Duodenal mucosa (tissue), 2 donors: ENCODE data around the gene SMAD1.
"Not testable (repeated sequence)": the region's sequence is repeated elsewhere in the genome, so short reads cannot be mapped to it uniquely, and the experiment has no call there.

ENCODE experiments used
- H3K27ac ChIP-seq: one replicate; pipeline ENCODE4 v1.7.0; 2013; ENCODE audit warnings: low read depth, low read length
- H3K27me3 ChIP-seq, 2 donors: one replicate each; pipeline ENCODE4 v1.7.0; 2013; ENCODE audit warnings: low read length in 2 of 2, control low read depth in 1 of 2; ENCODE audit not compliant: insufficient read depth in 2 of 2, control insufficient read depth in 1 of 2
- H3K36me3 ChIP-seq, 2 donors: one replicate each; pipeline ENCODE4 v1.7.0; 2013; ENCODE audit warnings: low read length in 2 of 2, control low read depth in 1 of 2; ENCODE audit not compliant: insufficient read depth in 2 of 2, control insufficient read depth in 1 of 2
- H3K4me1 ChIP-seq, 2 donors: one replicate each; pipeline ENCODE4 v1.7.0; 2013; ENCODE audit warnings: low read length in 2 of 2, control low read depth in 1 of 2; ENCODE audit not compliant: insufficient read depth in 2 of 2, control insufficient read depth in 1 of 2
- H3K4me3 ChIP-seq, 2 donors: one replicate each; pipeline ENCODE4 v1.7.0; 2013; ENCODE audit warnings: low read length in 2 of 2, low read depth in 1 of 2
- H3K9ac ChIP-seq, 2 donors: one replicate each; pipeline ENCODE4 v1.7.0; 2013; ENCODE audit warnings: low read length in 2 of 2, low read depth in 1 of 2
- H3K9me3 ChIP-seq, 2 donors: one replicate each; pipeline ENCODE4 v1.7.0; 2013; ENCODE audit warnings: low read length in 2 of 2, control low read depth in 1 of 2; ENCODE audit not compliant: control insufficient read depth in 1 of 2

Gene SMAD1

DNA sequence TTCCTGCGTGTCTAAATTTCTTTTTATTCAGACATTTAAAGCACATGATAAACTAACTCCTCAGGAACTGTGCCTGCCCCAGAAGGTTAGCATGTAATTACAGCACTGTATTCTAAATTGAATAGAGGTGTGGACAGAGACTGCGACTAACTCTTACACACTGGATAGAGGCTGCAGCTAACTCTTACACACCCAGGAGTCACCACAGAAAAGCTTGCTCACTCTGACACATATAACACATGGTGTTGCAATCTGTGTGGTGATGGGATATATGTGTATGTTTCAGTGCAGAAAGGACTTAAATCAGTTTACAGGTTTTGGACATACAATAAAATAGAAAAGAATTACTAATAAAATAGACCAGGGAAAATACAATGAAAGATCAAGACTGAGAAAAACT lies 41.5 kb downstream of the SMAD1 start:
- H3K4me3 ChIP-seq, result no peak overlapping the region
- no peaks in the 10 kb centered on the region for H3K36me3 ChIP-seq
- H3K9me3 ChIP-seq, result no peaks in the 10 kb centered on the region
- peaks cover 7 to 15% of the 10 kb centered on the region in 2 donors for H3K4me1 ChIP-seq
- H3K9ac ChIP-seq, result no peak overlapping the region
- no peak overlapping the region for H3K27ac ChIP-seq
- no peaks in the 10 kb centered on the region for H3K27me3 ChIP-seq

GRCh38 chr4:145524552-145524951 lies 42.9 kb downstream of the SMAD1 start:
- no peak overlapping the region for H3K9ac ChIP-seq
- H3K4me1 ChIP-seq, result peaks cover 7 to 15% of the 10 kb centered on the region in 2 donors
- no peaks in the 10 kb centered on the region for H3K27me3 ChIP-seq
- no peaks in the 10 kb centered on the region for H3K36me3 ChIP-seq
- no peak overlapping the region for H3K4me3 ChIP-seq
- H3K9me3 ChIP-seq, result no peaks in the 10 kb centered on the region
- no peak overlapping the region for H3K27ac ChIP-seq

GRCh38 chr4:145525291-145525740 lies 43.7 kb downstream of the SMAD1 start:
- H3K36me3 ChIP-seq, result no peaks in the 10 kb centered on the region
- no peak overlapping the region for H3K9ac ChIP-seq
- H3K27me3 ChIP-seq, result no peaks in the 10 kb centered on the region
- H3K27ac ChIP-seq, result no peak overlapping the region
- no peaks in the 10 kb centered on the region for H3K9me3 ChIP-seq
- H3K4me3 ChIP-seq, result no peak overlapping the region
- peaks cover 7 to 15% of the 10 kb centered on the region in 2 donors for H3K4me1 ChIP-seq

DNA sequence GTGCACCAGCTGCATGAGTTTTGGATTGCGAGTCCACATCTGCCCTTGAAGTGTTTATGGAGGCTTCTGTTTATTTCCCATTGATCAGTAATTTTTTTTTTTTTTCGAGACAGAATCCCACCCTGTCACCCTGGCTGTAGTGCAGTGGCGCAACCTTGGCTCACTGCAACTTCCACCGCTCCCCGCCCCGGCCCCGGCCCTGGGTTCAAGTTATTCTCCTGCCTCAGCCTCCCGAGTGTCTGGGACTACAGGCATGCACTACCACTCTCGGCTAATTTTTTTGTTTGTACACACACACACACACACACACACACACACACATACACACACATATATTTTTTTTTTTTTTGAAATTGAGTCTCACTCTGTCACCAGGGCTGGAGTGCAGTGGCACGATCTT lies 46.1 kb downstream of the SMAD1 start:
- Histone ChIP-seq H3K4me3 (no peak overlapping the region), H3K4me1 (peaks cover 7 to 11% of the 10 kb centered on the region in 2 donors), H3K9ac (no peak overlapping the region), H3K27me3 (no peaks in the 10 kb centered on the region), H3K27ac (no peak overlapping the region), H3K36me3 (no peaks in the 10 kb centered on the region), H3K9me3 (no peaks in the 10 kb centered on the region)

- Histone ChIP-seq H3K4me3 (no peak overlapping the region), H3K4me1 (peaks cover 7 to 11% of the 10 kb centered on the region in 2 donors), H3K9me3 (no peaks in the 10 kb centered on the region), H3K36me3 (no peaks in the 10 kb centered on the region), H3K27ac (no peak overlapping the region), H3K9ac (no peak overlapping the region), H3K27me3 (no peaks in the 10 kb centered on the region)
These were observed 46.9 kb downstream of the SMAD1 start for GRCh38 chr4:145528601-145529000.

DNA sequence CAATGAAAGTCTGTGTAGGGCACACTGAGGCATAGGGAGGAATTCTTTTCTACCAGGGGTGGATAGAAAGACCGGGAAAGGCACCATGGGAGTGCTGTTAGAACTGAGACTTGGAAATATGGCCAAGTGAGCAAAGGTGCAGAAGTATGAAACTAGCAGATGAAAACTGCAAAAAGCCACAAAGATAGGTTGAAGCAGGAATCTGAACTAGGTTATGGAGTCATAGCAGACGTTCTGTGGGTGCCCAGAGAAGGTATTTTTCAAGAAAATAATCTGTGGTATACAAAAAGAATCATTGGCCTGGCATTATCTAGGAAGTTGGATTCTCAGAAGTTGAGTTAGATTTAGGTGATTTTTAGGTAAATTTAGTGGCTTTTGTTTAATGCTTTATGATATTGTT lies 48.5 kb downstream of the SMAD1 start:
- H3K27ac ChIP-seq, result no peak overlapping the region
- no peaks in the 10 kb centered on the region for H3K27me3 ChIP-seq

DNA sequence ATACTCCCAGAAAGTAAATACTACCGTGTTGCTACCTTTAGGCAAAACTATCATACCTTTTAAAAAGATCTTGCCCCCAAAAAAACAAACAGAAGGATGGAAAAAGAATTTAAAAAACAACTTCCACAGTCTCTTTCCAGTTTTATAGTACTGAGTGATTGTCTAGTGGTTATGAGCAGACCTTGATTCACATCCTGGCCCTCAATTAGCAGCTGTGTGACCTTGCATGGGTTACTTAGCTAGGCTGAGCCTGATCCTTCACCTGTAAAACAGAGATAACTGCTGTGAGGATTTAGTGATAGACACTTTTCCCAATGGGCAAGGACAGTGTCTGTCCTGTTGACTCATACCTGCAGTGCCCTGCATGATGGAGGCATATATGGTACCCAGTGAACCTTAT lies 49.0 kb downstream of the SMAD1 start:
- Histone ChIP-seq H3K4me1 (peaks cover 2 to 7% of the 10 kb centered on the region in 2 donors), H3K27ac (no peak overlapping the region), H3K27me3 (no peaks in the 10 kb centered on the region), H3K36me3 (no peaks in the 10 kb centered on the region), H3K4me3 (no peak overlapping the region), H3K9ac (no peak overlapping the region), H3K9me3 (no peaks in the 10 kb centered on the region)

More for the DNA sequence above, 48.5 kb downstream of the SMAD1 start:
- H3K9ac ChIP-seq, result no peak overlapping the region
- H3K4me3 ChIP-seq, result no peak overlapping the region
- H3K36me3 ChIP-seq, result no peaks in the 10 kb centered on the region
- H3K4me1 ChIP-seq, result peaks cover 7 to 11% of the 10 kb centered on the region in 2 donors
- H3K9me3 ChIP-seq, result no peaks in the 10 kb centered on the region

- Histone ChIP-seq H3K4me3 (no peak overlapping the region), H3K27me3 (no peaks in the 10 kb centered on the region), H3K36me3 (no peaks in the 10 kb centered on the region), H3K27ac (no peak overlapping the region), H3K9me3 (no peaks in the 10 kb centered on the region), H3K9ac (no peak overlapping the region), H3K4me1 (peaks cover 0 to 4% of the 10 kb centered on the region in 2 donors)
These were observed 49.6 kb downstream of the SMAD1 start for GRCh38 chr4:145531223-145531622.

GRCh38 chr4:145531859-145532258 lies 50.2 kb downstream of the SMAD1 start:
- no peak overlapping the region for H3K4me3 ChIP-seq
- H3K9ac ChIP-seq, result no peak overlapping the region
- H3K27me3 ChIP-seq, result no peaks in the 10 kb centered on the region
- peaks cover 0 to 4% of the 10 kb centered on the region in 2 donors for H3K4me1 ChIP-seq
- H3K27ac ChIP-seq, result no peak overlapping the region
- no peaks in the 10 kb centered on the region for H3K36me3 ChIP-seq
- H3K9me3 ChIP-seq, result no peaks in the 10 kb centered on the region

DNA sequence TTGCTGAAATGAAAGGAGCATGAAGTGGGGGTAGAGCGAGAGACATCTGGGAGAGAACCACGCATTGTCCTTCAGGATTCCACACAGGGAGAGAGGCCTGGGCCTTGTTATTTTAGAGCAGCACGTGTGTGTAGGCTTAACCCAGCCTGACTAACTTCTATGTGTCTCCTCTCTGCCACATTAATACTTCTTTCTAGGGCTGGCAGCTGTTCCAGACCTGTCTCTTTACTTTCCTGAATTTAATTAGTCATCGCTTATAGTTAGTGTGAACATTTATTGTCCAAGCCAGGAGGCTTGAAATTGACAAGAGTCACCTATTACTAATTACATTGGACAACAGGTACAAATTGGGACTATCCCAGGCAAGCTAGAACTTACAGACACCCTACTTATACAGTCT lies 51.3 kb downstream of the SMAD1 start:
- peaks cover 0 to 4% of the 10 kb centered on the region in 2 donors for H3K4me1 ChIP-seq
- no peaks in the 10 kb centered on the region for H3K27me3 ChIP-seq
- no peak overlapping the region for H3K4me3 ChIP-seq
- no peak overlapping the region for H3K9ac ChIP-seq
- H3K27ac ChIP-seq, result no peak overlapping the region
- H3K9me3 ChIP-seq, result no peaks in the 10 kb centered on the region
- no peaks in the 10 kb centered on the region for H3K36me3 ChIP-seq

DNA sequence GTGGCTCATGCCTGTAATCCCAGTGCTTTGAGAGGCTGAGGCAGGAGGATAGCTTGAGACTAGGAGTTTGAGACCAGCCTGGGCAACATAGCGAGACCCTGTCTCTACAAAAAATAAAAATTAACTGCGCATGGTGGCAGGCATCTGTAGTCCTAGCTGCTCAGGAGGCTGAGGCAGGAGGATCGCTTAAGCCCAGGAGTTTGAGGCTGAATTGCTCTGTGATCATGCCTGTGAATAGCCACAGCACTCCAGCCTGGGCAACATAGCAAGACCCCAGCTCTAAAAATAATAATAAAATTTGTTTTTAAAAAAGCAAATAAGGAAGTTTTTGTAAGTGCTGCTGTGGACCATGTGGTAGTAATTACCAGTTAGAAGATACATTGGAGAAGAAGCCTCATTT lies 51.8 kb downstream of the SMAD1 start:
- not testable (repeated sequence) for H3K4me3 ChIP-seq, H3K27ac ChIP-seq, H3K9me3 ChIP-seq, H3K27me3 ChIP-seq, H3K9ac ChIP-seq, H3K4me1 ChIP-seq, H3K36me3 ChIP-seq
